Left forelimb (tissue), 1 donor: Measurements from ENCODE around the gene RAB11B.
"Not testable (repeated sequence)": the region's sequence is repeated elsewhere in the genome, so short reads cannot be mapped to it uniquely, and the experiment has no call there.

ENCODE experiments used
- DNase-seq: peaks from one replicate; pipeline ENCODE4 v3.0.0-alpha.2; 2018; ENCODE audit warnings: low spot score

Gene RAB11B

DNA sequence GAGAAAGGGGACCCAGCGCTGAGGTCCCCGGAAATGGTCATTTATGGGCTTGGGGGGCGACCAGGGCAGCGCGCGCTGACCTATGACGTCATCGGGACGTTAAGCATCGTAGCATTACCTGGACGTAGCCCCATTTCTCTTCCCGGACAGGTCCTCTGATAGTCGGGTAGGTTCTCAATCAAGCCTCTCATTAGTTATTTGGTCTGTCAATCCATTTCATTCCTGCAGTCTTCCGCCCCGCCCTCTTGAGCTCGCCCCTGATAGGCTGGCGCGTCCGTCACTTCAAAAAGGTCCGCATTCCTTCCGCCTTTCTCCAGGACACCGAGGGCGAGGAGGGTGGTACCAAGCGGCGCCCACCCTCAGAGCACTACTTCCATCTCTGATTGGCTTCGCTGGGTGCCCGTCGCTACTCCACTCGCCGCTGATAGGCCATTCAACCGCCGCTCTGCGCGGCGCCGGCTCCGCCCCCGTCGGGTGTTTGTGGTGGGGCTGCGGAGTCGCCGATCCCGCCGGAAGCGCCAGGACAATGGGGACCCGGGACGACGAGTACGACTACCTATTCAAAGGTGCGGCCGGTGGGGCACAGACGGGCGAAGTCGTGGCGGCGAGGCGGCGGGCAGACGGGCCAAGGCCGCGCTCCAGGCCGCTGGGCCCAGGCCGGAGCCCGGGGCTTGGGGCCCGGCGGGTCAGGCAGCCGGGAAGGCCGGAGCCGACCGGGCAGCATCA, at the start of gene RAB11B:
Gene RAB11B, plus strand, starts transcription at position 470 of the 726 bp plus-strand sequence. Its CDS starts 57 bp downstream, at position 527.
- DNase-seq = peak; percentile 99

GRCh38 chr19:8341504-8341903, 48.7 kb upstream of the RAB11B start:
- DNase-seq = not testable (repeated sequence)

GRCh38 chr19:8342316-8342683, 47.9 kb upstream of the RAB11B start:
- DNase-seq = no peak

DNA sequence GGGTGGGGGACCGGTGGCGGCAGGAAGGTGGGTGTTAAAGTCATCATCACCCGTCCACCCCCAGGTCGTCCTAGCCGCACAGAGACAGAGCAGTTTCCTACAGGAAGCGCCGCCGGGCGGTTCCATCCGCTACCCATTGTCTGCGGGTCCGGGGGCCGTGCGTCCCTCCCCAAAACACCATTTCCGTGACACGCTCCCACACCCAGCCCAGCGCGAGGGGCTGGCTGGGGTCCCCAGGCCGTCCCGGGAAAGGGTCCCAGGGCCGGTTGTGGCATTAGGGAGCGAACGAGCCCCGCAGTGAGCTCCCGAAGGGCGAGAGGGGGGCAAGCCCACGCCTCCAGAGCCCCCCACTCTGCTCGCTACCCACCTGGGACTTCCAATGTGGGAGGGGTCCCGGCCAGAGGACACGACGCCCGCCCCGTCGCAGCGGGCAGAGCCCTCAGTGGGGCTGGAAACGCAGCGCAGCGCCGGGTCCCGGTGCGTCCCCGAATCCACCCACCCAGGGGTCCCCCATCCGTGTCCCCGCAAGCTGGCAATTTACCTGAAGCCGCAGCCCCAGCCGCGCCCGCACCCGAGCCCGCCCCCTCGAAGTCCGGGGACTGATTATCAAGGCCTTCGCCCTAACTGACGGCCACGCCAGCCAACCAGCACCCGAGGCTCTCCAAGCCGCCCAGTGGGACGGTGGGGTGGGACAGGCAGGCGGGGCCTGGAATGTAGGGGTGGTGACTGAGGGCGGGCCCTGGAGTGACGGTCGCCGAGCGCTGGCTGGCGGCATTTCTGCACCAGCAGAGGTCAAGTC, 47.3 kb upstream of the RAB11B start, which contains the start of gene KANK3:
Gene KANK3, minus strand, starts transcription at position 579 of the 799 bp plus-strand sequence. CDS start 5,434 bp downstream, outside the sequence.
- peak; percentile 86 for DNase-seq

DNA sequence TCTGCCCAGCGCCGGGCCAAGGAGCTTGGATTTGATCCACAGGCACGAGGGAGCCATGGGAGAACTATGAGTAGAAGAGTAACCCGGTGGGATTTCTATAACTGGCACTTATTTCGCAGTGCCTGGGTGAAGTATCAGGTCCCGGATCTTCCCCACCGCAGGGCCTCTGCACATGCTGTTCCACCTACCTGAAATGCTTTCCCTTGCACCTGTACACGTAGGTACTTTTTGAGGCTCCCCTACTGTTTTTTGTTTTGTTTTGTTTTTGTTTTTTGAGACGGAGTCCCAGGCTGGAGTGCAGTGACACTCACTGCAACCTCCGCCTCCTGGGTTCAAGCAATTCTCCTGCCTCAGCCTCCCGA, 46.7 kb upstream of the RAB11B start:
- no peak for DNase-seq

DNA sequence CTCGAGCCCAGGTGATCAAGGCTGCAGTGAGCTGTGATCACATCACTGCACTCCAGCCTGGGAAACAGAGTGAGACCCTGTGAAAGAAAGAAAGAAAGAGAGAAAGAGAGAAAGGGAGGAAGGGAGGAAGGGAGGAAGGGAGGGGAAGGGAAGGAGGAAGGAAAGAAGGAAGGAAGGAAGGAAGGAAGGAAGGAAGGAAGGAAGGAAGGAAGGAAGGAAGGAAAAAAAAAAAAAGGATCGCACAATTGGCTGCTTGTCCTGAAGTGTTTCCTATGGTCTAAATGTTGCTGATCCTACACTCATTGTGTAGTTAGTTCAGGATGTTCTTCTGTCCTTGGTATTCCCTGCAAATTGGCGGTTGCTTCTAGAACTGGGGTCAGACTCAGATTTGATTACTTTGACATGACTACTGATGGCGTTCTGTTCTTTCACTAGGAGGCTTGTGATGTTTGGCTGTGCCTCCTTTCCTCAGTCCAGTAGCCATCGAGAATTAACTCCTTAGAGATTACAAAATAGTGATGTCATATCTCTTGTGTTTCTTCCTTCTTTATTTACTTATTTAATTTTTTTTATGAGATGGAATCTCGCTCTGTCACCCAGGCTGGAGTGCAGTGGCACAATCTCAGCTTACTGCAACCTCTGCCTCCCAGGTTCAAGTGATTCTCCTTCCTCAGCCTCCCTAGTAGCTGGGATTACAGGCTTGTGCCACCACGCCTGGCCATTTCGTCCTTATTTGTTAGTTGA, 40.4 kb upstream of the RAB11B start:
- DNase-seq = not testable (repeated sequence)

GRCh38 chr19:8352134-8352827, 37.9 kb upstream of the RAB11B start:
- no peak for DNase-seq

DNA sequence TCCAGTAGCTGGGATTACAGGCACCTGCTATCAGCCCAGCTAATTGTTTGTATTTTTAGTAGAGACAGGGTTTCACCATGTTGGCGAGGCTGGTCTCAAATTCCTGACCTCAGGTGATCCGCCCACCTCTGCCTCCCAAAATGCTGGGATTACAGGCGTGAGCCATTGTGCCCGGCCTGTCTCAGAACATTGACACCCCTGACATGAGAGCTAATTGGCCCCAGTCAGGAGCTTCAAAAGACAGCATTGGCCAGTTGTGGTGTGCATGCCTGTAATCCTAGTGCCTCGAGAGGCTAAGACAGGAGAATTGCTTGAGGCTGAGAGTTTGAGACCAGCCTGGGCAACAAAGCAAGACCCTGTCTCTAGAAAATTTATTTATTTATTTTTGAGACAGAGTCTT, 37.3 kb upstream of the RAB11B start:
- DNase-seq = not testable (repeated sequence)

DNA sequence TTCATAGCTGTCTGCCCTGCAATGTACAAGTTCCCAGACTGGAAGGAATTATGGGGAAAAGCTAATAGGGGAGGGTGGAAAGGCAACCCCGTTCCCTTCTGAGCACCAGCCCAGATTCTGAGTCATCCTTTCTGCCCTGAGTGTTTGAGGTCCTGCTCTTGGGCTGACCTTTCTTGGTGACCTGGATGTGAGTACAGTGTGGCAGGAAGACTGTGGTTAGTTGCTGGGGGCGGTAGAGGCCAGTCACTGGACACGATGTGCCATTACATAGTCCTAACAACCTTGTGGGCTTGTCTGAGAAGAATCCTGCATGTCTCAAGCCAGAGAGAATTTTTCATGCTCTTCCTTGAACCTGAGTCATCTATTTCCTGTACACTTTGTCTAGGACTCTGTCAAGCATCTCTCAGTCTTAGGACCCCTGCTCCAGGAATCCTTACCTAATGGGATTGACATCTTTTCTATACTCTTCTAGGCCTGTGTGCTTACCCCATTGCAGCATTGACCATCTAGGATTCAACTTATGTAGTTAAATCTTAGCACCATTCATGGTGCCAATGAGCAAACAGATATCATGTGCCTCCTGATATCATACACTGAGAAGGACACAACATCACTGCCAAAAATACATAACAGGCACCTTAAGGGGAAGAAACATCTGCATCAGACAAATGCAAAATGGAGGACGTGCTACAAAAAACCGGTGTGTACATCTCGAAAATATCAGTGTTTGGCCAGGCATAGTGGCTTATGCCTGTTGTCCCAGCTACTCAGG, 34.3 kb upstream of the RAB11B start:
- no peak for DNase-seq

DNA sequence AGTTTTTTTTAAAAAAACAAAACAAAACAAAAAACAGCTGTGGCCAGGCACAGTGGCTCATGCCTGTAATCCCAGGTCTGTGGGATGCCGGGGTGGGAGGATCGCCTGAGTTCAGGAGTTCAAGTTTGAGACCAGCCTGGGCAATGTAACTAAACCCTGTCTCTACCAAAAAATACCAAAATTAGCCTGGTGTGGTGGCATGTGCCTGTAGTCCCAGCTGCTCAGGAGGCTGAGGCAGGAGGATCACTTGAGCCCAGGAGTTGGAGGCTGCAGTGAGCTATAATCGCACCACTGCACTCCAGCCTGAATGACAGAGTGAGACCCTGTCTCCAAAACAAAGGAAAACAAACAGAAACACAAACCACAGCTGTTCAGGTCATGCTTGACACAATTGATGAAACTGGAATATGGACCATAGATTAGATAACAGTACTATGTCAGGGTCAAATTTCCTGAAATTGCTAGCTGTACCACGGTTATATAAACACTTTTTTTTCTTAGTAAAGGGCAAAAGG, 33.1 kb upstream of the RAB11B start:
- DNase-seq = no peak

- no peak for DNase-seq
Observed at GRCh38 chr19:8358948-8359347, 31.2 kb upstream of the RAB11B start.

- no peak for DNase-seq
Observed at GRCh38 chr19:8360196-8360595, 30.0 kb upstream of the RAB11B start.

GRCh38 chr19:8361921-8362793, 28.0 kb upstream of the RAB11B start:
- peak; percentile 90 for DNase-seq

- peak; percentile 82 for DNase-seq
Observed at GRCh38 chr19:8363803-8364771, 26.1 kb upstream of the RAB11B start, which contains the start of gene ANGPTL4. TSS of gene ANGPTL4 (plus strand) at chr19:8364155. CDS start at chr19:8364322, 167 bp downstream.

DNA sequence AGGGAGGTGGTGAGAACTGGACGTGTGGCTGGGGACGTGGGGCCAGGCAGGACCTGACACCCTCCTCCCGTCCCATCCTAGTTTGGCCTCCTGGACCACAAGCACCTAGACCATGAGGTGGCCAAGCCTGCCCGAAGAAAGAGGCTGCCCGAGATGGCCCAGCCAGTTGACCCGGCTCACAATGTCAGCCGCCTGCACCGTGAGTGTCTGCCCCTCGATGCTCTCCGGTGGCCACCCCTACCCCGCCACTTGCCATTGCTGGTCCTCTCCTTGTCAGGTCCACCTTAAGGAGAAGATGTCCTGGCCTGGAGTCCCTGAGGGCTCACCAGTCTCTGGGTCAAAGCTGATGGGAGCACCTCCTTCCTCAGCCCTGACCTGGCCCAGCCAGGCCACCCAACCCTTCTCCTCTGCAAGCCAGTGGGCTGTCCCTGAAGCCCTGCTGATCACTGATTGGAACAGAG, 24.0 kb upstream of the RAB11B start:
- no peak for DNase-seq

DNA sequence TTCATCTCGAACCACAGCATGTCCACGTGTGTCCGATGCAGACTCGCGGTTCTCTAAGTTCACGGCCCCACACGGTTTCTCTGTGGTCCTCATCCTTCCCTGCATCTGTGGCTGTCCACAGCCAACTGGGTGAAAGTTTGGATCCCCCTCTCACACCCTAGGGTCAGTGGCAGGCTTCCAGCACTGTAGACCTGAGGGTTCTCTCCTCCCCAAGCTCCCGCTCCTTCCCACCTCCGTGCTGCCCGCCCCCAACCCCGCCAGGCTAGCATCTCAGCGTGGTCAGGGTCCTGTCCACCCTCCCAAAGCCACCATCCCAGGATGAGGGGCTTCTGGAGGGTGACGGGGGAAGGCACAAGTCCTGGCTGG, 23.2 kb upstream of the RAB11B start:
- no peak for DNase-seq

DNA sequence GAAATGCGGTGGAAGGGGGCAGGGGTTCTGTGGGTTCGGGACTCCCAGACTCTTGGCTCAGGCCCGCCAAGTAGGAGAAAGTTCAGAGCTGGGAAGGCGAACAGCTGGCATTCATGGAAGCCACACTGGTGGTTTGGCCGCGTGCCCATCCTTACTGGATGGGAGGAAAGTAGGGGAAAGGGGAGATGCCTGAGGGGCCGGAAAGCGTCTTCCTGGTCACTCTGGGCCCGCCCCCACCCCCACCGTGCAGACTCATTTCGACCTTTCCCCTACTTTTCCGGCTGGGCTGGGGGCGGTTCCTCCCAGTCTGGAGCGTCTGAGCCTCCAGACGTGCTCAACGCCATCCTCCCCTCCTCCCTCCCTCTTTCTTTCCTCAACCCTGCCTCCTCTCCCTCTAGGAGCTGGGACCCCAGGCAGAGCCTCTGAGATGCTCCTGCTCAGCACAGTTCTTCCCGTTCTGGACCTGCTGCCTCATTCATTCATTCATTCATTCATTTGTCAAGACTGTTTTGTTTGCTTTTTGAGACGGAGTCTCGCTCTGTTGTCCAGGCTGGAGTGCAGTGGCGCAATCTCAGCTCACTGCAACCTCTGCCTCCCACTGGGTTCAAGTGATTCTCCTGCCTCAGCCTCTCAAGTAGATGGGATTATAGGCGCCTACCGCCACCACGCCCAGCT, 22.7 kb upstream of the RAB11B start:
- DNase-seq = peak; percentile 89
